Transverse colon (tissue), 3 donors: ENCODE measurements around the gene HRG.

ENCODE experiments used
- POLR2A ChIP-seq: fragments of 450-650 bp; IDR thresholded peaks from one replicate; pipeline ENCODE4 v1.6.1; 2016; ENCODE audit warnings: antibody characterized with exemption, mild to moderate bottlenecking, moderate library complexity
- TF ChIP-seq, protein P1 (sequence below), 5 experiments: fragments of 200-600 bp in 3 of 5; fragments of 450-650 bp in 2 of 5; sonication (generic) in 3 of 5; IDR thresholded peaks; 1 replicate in 2 of 5; 2 replicates in 3 of 5; pipeline ENCODE4 v1.5.1; 2016 to 2017; ENCODE audit warnings: antibody characterized with exemption in 5 of 5, inconsistent platforms in 3 of 5, mild to moderate bottlenecking in 2 of 5, moderate library complexity in 1 of 5

GRCh38 chr3:186625600-186626042 is 40.2 kb upstream of the HRG start:
- TF ChIP-seq, protein P1, sequence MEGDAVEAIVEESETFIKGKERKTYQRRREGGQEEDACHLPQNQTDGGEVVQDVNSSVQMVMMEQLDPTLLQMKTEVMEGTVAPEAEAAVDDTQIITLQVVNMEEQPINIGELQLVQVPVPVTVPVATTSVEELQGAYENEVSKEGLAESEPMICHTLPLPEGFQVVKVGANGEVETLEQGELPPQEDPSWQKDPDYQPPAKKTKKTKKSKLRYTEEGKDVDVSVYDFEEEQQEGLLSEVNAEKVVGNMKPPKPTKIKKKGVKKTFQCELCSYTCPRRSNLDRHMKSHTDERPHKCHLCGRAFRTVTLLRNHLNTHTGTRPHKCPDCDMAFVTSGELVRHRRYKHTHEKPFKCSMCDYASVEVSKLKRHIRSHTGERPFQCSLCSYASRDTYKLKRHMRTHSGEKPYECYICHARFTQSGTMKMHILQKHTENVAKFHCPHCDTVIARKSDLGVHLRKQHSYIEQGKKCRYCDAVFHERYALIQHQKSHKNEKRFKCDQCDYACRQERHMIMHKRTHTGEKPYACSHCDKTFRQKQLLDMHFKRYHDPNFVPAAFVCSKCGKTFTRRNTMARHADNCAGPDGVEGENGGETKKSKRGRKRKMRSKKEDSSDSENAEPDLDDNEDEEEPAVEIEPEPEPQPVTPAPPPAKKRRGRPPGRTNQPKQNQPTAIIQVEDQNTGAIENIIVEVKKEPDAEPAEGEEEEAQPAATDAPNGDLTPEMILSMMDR (IDR thresholded peaks at IDR 0.05) = no peak
- no peak for TF ChIP-seq POLR2A
